ENCODE measurements around the gene KRT33B.
"Not testable (repeated sequence)": the region's sequence is repeated elsewhere in the genome, so short reads cannot be mapped to it uniquely, and the experiment has no call there.

The KRT33B gene

DNA sequence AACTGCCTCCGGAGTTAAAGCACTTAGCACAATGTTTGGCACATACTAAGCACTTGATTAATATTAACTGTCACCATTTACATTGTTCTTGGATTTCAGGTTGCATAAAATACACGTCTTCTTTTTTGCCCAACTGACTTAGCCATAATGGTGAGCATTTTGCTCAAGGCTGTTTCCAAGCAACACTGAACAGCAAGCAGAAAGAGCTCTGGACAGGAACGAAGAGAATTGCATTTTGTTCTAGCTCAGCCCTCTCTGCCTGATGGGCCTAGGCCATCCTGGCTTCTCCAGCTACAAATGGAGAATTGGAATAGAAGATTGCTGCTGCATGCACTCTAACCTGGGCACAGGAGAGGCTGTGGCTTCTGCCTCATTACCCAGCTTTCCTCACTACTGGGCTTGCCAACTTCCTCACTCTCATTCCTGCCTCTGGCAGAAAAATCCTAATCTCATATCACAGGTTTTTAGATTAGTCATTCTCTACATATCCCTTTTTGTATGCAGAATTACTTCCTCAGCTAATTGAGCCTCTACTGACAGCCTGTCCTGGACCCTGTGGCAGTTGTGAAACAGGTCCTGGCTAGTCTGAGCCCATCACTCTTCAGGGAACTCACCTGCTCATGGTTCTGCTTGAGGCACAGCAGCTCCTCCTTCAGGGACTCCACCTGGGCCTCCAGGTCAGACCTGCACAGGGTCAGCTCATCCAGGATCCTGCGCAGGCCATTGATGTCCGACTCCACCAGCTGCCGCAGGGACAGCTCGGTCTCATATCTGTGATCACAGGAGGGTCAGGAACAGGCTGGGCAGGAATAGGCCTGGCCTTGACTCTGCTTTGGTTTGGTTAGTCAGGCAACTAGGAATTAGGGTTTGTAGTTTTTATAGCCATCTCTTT, 21.5 kb downstream of the KRT33B start:
- DNase-seq (ENCODE audit: low read depth, low spot score), result no peak

DNA sequence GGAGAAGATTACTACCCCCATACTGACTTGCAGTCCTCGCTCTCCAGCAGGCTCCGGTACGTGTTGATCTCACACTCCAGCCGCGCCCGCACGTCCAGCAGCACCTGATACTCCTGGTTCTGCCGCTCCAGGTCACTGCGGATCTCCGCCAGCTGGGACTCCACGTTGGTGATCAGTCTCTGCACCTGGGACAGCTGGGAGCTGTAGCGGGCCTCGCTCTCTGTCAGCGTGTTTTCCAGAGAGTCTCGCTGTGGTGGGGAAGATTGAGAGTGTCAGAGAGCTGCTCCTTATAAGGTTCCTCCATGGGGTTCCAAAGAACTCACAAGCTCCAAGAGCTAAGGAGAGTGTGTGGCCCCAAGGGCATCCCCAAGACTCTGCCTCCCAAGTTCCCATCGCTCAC, 23.2 kb downstream of the KRT33B start:
- not testable (repeated sequence) for DNase-seq (ENCODE audit: low read depth, low spot score)

DNA sequence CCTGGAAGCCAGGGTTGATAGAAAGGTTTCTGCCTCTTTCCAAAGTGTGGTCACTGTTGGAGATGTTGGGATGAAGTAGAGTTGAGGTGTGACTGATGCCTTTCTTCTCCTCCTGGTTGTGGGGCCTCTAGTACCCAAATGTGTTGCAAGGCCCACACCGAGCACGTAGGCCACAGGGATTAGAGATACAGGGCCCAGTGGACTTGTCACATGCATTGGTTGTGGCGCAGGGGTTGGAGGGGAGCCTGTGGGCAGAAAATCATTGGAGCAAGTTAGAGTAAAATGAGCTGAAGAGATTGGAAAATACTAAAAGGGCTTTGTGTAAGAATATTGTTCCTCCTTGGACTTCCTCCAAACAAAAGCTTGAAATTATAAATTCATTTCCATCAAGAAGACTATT, 23.6 kb downstream of the KRT33B start:
- DNase-seq (ENCODE audit: low read depth, low spot score), result no peak

DNA sequence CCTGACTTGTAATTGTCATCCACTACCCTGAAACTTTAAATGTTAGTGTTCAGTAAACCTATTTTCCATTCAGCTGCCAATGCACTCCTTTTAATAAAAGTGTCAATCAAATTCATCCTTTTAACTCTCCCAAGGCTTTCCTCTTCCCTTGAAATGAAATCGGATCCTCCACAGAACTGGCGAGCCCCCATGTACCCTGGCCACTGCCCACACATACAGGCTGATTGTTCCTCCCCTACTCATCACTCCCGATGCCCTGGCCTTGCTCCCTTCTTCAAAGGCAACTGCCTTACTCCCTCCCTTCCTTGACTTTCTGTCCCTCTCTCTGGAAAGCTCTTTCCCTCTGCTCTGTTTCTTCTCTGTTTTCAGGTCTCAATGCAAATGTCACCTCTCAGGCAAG, 26.6 kb downstream of the KRT33B start:
- no peak for DNase-seq (ENCODE audit: low read depth, low spot score)

DNA sequence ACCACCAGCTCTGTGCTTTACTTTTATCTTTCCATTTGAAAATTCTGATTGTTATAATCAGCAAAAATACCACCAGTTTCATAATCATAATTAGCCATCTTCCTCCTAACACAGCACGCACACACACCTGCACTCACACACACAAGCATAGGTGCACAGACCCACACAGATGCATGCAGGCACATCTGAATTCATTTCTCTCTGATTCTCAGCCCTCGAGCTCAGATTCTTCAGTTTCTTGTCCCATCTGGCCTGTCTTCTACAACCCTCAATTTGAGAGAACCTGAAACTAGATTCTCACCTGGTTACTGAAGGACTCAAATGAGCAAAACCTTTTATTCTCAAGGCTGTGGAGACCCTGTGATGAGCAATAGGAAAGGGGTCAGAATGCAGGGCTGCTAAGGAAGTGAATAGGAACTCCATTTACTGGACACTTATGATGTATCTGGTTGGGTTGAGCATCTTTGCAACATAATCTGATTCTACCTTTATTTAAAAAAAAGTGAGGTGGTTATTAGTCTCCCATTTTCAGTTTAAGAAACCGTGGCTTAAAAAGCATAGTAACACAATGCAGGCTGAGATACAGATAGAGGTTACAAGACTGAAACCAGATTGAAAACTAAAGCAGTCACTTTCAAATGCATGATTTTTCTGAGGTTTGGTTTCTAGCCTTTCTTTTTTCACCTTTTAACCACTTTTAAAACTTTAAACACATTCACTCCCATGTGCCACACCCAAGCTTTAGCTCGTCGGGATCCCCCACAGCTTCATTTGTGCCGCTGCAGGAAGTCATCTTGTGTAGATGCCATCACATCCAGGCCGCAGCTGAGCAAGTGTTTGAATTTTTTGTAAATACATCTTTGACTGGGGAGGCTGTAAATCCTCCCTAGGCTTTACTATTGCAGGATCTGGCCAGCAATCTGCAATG, 28.4 kb downstream of the KRT33B start:
- DNase-seq (ENCODE audit: low read depth, low spot score), result peak; percentile 21

DNA sequence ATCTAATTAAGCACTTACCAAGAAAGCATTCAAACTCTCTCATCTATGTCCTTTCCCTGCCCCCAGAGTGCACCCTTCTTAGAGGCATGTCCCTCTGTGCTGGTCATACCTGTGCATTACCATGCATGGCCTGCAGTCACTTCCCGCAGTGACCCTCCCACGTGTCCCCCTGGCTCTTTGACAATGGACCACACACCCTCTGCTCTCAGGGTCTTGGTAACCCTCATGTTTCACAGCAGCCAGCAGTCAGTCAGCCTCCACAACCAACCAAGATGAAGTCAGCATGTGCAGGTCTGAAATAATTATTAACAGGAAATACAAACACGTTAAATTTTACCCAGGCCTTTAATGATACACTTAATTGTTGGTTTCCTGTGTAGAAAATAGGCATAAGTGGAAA, 29.1 kb downstream of the KRT33B start:
- DNase-seq (ENCODE audit: low read depth, low spot score), result no peak

DNA sequence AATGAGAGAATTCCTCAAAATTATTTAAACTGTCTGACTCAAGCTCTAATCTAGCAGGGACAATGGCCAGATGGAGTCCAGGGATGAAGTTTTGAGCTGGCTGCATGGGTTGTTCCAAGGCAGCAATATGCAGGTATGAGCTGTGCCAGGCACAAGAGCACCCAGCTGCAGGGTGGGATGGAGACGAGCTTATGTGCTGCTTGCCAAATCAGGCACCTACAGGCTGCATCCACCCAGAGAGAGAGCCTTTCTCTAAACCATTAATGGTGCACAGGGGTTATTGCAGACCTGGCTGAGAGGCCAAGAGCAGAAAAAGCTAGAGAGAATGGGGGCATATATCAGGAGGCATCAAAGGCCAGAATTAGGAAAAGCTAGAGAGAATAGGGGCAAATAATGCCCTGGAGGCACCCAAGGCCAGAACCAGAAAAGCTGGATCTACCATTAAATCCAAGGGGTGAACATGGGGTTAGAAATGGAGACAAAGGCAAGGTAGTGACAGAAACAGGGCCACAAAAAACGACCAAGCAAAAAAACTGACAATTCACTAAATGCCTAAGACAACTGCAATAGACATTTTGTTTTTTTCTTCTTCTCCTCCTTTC, 29.9 kb downstream of the KRT33B start:
- no peak for DNase-seq (ENCODE audit: low read depth, low spot score)

DNA sequence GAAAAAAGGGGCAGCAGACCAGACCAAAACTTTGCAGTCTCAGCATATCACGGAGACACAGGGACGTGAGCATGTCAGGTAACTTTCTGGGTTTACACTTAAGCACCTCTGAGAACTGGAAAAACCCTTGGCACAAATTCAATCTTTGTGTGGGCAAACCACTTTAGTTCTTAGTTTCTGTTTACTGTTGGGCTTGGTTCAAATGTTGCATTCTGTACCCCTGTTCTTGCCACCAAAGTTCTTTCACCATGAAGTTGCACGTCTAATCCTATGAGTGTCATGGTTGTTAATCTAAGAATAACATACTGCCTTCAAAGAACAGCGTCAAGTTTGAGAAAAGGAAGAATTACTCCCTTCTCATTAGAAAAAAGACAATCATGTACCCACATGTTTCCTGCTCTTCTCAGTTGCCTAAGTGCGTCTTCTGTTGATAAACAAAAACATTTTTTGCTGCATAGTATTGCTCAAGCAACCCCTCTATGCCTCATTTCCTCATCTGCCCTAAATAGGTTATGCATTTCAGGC, 30.6 kb downstream of the KRT33B start:
- DNase-seq (ENCODE audit: low read depth, low spot score), result no peak

DNA sequence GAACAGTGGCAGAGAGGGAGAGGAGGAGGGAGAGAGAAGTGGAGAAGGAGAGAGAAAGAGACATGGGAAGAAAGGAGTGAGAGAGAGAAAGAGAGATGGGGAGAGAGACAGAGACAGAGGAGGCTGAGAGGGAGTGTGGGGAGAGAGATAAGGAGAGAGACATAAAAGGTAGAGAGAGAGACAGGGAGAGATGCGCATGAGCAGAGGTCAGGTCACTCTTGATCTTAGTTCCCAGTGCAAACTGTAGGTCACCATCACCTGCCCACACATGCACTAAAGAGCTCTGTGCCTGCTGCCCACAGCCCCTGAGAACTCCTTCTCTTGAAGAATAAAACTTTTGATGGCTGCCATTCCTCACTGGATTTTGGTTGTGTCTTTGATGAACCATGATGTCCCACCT, 33.9 kb downstream of the KRT33B start:
- no peak for DNase-seq (ENCODE audit: low read depth, low spot score)

DNA sequence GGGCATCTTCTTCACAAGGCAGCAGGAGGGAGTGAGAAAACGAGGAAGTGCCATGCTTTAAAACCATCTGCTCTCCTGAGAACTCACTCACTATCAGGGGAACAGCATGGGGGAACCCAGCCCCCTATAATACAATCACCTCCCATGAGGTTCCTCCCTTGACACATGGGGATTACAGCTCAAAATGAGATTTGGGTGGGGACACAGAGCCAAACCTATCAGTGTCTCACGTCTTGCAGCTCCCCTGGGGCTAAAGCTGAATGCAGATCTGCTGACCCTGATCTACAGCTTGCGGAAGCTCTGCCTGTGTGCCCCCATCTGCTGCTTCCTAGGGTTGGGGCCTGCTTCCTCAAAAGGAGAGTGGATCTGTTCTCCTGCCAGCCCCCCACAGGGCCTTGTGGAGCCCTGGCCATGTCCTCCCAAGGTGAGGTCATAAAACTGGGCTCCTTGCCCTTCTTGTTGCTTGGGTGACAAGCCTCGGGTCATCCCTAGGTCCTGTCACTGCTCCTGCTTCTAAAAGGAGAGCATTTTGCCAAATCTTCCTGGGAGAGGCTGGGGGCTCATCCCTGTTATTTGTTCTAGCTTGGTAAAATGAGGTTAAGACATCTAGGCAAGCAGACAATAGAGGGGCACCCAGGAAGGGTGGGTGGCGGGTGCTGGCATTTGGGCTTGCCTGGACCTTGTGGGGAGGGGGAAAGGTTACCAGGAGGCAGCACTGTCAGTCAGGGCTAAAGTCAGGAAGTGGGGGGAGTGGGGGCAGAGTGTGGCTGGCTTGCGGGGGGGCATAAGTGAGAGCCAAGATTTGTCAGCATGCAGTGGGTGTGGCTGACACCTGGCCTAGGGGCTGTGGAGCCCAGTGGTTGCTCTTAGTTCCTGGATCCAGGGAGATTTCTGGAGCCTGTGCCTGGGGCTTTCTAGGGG, 35.0 kb downstream of the KRT33B start:
- DNase-seq (ENCODE audit: low read depth, low spot score), result no peak

DNA sequence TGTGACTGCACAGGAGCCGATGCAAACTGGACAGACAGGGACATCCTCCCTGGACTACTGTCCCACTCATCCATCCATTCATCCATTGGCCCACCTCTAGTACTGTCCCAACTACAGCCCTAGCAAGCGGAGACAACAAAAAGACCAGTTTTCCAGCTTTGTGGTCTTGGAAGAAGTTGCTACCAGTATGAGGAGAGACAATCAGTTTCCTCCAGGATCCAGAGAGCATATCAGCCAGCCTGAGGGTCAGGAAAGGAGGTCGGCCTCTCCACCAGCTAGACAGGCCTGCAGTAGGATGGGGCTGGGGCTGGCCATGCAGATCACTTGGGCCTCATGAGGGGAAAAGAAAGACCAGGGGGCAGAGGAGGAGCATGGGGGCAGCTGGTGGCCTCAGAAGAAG, 35.8 kb downstream of the KRT33B start:
- DNase-seq (ENCODE audit: low read depth, low spot score), result no peak

DNA sequence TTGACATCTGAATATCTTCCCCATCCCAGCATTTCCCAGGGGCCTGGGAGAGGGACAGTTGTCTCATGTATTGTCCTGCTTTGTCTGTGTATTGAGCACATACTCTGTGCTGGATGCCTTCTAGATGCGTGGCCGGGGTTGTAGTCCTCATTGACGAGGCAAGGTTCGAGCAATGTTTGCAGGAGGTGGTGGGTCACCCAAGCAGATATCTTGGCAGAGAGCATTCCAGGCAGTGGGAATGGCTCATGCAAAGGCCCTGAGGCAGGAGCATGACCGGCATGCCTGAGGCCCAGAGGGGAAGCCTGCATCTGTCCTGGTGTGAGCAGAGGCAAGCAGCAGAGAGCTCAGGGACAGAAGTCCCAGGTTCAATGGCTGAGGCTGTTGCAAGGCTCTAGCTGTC, 36.5 kb downstream of the KRT33B start:
- no peak for DNase-seq (ENCODE audit: low read depth, low spot score)

DNA sequence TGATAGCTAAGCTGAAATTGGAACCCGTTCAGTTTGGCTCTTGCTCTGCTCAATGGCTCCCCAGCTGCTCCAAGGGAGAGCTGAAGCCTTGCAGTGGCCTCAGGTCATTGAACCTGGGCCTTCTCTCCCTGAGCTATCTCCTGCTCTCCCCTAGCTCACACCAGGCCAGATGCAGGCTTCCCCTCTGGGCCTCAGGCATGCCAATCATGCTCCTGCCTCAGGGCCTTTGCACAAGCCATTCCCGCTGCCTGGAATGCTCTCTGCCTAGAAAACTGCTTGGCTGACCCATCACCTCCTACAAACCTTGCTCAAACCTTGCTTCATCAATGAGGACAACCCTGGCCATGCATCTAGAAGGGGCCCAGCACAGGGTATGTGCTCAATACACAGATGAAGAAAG, 37.4 kb downstream of the KRT33B start:
- no peak for DNase-seq (ENCODE audit: low read depth, low spot score)

DNA sequence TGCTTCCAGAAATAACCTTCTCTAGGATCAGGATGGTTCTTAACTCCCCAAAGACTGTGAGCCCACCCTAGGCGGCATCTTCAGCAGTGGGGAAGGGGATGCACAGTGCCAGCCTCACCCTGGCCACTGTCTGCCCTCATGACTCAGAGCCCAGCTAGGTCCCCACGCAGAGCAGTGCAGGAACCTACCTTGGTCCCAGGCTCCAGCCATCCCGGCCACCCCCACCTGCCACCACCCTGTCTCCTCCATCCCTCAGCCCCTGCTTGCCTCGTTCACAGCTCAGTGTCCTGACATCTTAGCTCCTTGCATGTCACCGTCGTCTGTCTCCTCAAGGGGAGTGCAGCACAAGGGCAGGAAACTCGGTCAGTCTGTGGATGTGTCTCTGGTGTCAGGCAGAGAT, 38.0 kb downstream of the KRT33B start:
- no peak for DNase-seq (ENCODE audit: low read depth, low spot score)

DNA sequence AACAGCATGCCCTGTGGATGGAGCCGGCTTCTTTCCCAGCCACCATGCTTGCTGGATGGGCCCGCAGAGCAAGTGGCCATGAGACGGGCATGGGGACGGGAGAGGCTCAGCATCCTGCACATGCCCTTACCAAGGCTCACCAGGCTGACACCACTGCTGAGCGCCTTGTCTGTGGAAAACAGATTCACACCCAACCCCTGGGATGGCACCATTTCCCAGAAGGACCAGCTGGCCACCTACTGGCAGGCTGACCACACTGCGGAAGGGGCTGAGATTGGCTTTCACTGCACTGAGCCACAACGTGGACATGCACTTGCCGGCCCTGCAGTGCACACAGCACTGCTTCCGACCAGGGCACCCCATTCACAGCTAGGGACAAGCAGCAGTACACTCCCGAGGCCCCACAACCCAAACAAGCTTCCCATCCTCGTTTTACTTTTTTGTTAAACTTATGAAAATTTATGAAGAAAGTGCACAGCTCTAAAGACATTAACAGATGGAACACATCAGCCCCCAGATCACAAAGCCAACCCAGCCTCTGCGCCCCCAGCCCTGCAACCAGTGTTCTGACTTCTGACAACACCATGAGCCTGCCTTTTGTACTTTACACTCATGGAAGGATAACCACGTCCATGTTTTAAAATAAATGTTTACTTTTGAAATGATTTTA, 40.2 kb downstream of the KRT33B start:
- DNase-seq (ENCODE audit: low read depth, low spot score), result no peak

DNA sequence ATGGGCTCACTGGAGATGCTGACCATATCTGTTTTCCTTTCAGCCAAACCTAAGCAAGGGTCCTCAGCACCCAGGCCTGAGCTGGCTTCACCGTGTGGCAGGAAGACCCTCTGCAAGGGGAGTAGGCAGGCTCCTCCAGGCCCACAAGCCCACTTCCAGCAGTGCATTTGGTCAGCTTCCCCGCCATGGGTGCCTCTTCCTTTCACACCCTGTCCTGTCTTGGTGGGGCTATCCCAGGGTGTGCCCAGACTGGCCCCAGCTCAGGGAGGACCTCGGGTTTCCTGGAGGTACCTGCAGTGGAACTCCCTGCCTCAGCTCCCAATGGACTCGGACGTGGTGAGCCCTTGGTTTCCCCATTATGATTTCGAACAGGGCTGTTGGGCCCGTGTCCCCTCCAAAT, 41.4 kb downstream of the KRT33B start:
- no peak for DNase-seq (ENCODE audit: low read depth, low spot score)

DNA sequence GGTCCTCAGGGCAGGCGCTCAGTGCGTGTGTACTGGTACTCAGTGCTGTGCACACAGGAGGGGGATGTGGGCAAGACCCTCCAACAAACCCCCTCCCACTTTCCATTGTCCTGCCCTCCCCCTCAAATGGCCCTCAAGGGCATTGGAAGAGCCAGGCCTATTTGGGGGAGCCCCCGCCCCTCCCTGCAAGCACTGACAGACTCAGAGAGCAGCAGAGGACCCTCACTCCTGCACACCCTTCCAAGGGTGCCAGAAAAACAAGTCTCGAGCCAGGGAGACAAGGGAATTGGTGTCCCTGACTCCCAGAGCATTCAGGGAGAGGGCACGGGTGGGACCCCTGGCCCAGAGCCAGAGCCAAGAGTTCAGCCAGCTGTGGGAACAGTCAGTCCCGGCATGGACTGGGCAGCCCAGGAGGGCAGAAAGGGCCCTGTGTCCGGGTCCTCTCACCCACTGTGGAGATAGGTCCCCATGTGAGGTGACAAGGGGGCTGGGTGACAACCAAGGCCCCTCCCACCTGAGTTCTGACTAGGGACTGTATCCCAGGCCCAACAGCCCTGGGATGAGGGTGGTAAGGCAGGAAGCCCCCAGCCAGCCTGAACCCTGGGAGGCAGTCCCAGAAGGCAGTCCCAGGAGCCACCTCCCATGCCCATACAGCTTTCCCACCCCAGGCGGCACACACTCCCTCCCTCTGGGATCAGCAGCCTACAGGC, 42.0 kb downstream of the KRT33B start:
- no peak for DNase-seq (ENCODE audit: low read depth, low spot score)

DNA sequence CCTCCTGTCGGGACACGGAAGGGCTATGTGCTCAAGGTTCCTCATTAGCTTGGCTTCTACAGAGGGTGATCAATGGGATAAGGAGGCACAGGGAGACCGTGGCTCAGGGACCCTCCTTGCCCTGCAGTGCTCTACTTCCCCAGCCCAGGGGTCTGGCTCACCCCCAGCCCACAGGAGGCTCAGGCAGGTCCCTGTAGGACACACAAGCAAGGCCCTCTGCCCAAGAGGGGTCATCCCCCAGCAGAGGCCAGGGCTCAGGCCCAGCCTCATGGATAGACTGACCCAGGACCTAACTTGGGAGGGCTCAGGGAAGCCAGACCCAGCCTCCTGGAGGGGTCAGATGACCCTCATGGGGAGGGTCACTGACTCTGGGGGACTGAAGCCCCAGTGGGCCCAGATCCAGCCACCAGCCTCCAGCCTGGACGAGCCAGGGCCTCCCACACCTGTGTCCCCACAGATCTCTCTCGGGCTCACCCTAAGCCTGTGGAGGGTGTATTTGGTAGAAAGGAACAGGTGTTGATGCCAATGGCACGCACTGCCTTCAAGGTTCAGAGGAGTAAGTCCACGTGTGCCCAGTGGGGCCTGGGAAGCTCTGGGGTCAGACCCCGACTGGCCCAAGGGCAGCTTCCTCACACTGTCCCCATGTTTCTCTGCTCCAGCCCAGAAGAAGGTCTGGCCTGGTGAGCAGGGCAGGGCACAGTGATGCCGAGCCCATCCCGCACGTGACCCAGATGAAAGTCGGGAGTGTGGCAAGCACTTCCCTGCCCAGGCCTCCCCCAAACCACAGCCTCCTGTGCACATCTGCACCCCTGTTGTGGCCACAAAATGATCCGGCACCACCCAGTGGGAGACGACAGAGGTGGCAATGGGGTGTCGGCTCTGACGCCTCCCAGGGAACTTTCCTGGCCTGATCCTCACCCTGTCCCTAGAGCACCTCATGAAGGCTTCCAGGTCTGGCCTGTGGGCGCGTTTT, 43.2 kb downstream of the KRT33B start:
- no peak for DNase-seq (ENCODE audit: low read depth, low spot score)

DNA sequence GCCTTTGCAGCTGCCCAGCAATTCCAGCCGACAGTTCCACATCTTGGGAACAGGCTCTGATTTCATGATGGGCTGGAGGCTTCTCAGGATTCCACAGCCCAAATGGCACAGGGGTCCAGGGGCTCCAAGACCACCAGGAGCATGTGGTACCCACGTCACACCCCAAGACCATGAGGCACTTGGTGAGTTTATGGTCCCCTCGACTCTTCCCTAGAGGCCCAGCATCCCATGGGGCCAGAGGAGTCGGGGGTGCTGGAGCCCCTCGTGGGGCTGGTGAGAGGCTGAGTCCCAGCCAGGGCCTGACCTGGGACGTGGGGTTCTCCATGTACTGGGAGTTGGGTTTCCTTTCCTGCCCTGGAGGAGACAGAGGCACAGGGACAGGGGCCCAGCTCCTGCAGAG, 44.0 kb downstream of the KRT33B start:
- no peak for DNase-seq (ENCODE audit: low read depth, low spot score)
